Prostate gland (tissue), 2 donors: ENCODE results near the gene ZNF414. TPM values are rescaled to one million over a fixed set of nuclear protein-coding genes. Genes with fewer than 3 reads are reported as not detected.

ENCODE experiments used
- DNase-seq: peaks from one replicate; pipeline ENCODE4 v3.0.0-alpha.2; 2019; ENCODE audit warnings: low spot score
- H3K27ac ChIP-seq, 2 donors: fragments of 200-600 bp; sonication (generic); 2 replicates each; pipeline ENCODE4 v1.5.1; 2017 to 2019
- H3K27me3 ChIP-seq: fragments of 200-600 bp; sonication (generic); replicated peaks from 2 replicates; pipeline ENCODE4 v1.5.1; 2019; ENCODE audit not compliant: insufficient read depth
- H3K36me3 ChIP-seq, 2 donors: fragments of 200-600 bp; sonication (generic); 1 replicate in 1 of 2; 2 replicates in 1 of 2; pipeline versions ENCODE4 v1.5.1 to v1.8.1; 2017 to 2019
- H3K4me1 ChIP-seq: fragments of 200-600 bp; sonication (generic); replicated peaks from 2 replicates; pipeline ENCODE4 v1.5.1; 2019
- H3K4me3 ChIP-seq, 2 donors: fragments of 200-600 bp; sonication (generic); 2 replicates each; pipeline ENCODE4 v1.5.1; 2017 to 2019
- H3K9me3 ChIP-seq: fragments of 200-600 bp; sonication (generic); 2 replicates; pipeline ENCODE4 v1.5.1; 2017
- CTCF ChIP-seq, 4 experiments: fragments of 200-600 bp in 2 of 4; fragments of 450-650 bp in 2 of 4; sonication (generic) in 2 of 4; IDR thresholded peaks; 1 replicate in 3 of 4; 2 replicates in 1 of 4; pipeline ENCODE4 v1.5.1; 2016 to 2019; ENCODE audit warnings: antibody characterized with exemption in 4 of 4, mild to moderate bottlenecking in 2 of 4, moderate library complexity in 2 of 4
- POLR2A ChIP-seq: fragments of 450-650 bp; IDR thresholded peaks from one replicate; pipeline ENCODE4 v1.6.1; 2016; ENCODE audit warnings: antibody characterized with exemption, mild to moderate bottlenecking
- POLR2AphosphoS5 ChIP-seq: sonication (generic); formaldehyde crosslinking; IDR thresholded peaks from one replicate; pipeline ENCODE4 v1.6.1; 2017; ENCODE audit warnings: antibody characterized with exemption
- WGBS: methylation state at CpG from one replicate; pipeline ENCODE4 v1.1.5; 2018; 5-methylcytosine and 5-hydroxymethylcytosine counted together
- intact Hi-C: fragments of 100-400 bp; cut with DNase I; formaldehyde crosslinking; loops from one replicate; pipeline ENCODE4 v1.14.2; 2022
- total RNA-seq, 2 donors: library from RNA; depleted of rRNA; stranded (reverse); fragments of >200 nt; gene quantifications; one replicate each; pipeline ENCODE4 v1.1.0, GENCODE V29; 2016

Gene ZNF414
- total RNA-seq, 2 donors from 2014 or later = 24.4 to 59.5 TPM

DNA sequence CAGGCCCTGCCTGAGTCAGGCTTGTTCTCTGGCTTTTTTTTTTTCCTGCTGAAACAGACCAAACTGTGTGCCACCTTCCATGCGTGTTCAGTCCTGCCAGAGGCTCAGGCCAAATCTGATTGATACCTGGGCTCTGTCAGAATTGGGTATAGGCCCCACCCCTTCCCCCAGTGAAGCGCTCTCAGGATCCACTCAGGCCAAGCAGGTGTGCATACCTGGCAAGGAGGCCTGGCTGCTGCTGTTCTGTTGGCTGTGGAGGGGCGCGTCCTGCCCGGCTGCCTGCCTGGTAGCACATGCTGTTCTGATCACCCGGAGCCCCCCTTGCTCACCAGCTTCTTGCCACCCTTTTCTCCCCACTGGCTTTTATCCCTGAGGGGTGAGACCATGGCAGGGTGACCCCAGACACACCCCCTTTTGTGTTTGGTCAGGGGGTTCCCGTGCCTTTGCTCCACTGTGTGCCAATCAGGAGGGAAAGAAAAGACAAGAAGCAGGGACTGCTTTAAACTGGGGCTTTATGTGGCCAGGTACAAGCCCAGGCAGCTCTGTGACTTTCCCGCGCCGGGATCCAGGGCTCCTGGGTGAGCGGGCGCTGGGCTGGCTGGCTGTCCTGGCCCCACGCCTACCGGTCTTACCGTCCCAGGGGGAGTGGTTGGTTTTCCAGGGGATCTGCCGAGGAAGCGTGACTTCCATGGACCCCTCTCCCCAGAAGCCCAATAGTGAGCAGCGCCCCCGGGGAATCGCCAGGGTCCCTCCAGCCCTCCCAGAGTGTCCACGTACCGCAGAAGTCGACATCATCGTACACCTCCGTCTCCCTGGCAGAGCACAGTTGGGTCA lies 24.2 kb downstream of the ZNF414 start:
- TF ChIP-seq POLR2AphosphoS5 (peak; percentile 72), POLR2A (no peak)
- WGBS = 43% methylated on average over 21 of the region's 25 CpGs
- Histone ChIP-seq H3K4me3 (no peak overlapping the region), H3K4me1 (no peaks in the 10 kb centered on the region), H3K9me3 (no peaks in the 10 kb centered on the region), H3K27me3 (no peaks in the 10 kb centered on the region), H3K27ac (peak overlapping the region; percentile 65 to 75), H3K36me3 (peaks cover 23 to 24% of the 10 kb centered on the region in 2 donors)
- peak; percentile 93 for DNase-seq
- intact Hi-C loops = no loop called here

GRCh38 chr19:8488365-8488764 lies 25.6 kb downstream of the ZNF414 start:
- Histone ChIP-seq H3K4me3 (no peak overlapping the region), H3K4me1 (no peaks in the 10 kb centered on the region), H3K36me3 (peaks cover 23 to 24% of the 10 kb centered on the region in 2 donors), H3K27ac (peak overlapping the region in 1 of 2 donors; percentile 23), H3K9me3 (no peaks in the 10 kb centered on the region), H3K27me3 (no peaks in the 10 kb centered on the region)
- TF ChIP-seq POLR2AphosphoS5 = no peak
- TF ChIP-seq POLR2A = no peak
- no peak for TF ChIP-seq CTCF (IDR thresholded peaks at IDR 0.05)
- DNase-seq = no peak
- WGBS = 70% methylated on average over 15 of the region's 15 CpGs
- intact Hi-C loops = no loop called here

DNA sequence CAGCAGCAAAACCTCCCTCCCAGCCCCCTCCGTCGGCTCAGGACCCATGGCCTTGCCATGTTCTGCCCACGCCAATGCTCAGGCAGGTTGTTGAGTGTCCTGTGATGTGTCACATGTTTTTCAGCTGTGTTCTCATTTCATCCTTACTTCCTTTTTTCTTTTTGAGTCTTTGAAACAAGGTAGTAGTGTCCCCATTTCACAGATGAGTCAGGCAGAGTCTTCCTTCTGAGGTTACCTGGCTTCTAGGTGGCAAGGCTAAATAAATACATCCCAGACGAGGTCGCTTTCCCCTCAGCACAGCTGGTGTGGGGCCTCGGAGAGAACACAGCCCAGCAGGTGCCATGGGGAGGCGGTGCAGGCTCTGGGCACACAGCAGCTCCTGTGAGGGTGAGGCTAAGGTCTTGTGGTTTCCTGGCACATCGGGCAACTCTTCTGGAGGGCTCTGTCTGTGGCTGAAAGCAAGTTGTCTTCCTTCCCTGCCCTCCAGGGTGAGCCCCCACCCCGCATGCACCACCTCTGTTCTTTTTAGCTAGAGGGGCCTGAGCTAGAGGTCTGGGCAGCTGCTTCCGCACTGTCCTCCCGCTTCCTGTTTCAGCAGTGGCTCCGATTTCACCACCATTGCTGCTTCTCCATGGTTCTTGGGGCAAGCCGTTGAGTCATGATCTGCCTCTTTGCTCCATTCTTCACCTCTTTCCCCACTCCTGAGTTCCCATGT lies 26.7 kb downstream of the ZNF414 start:
- Histone ChIP-seq H3K27me3 (no peaks in the 10 kb centered on the region), H3K36me3 (peaks cover 23 to 24% of the 10 kb centered on the region in 2 donors), H3K27ac (no peak overlapping the region), H3K9me3 (no peaks in the 10 kb centered on the region), H3K4me3 (no peak overlapping the region), H3K4me1 (no peaks in the 10 kb centered on the region)
- no peak for DNase-seq
- intact Hi-C loops = no loop called here
- WGBS = 74% methylated on average over 13 of the region's 13 CpGs
- TF ChIP-seq CTCF (IDR thresholded peaks at IDR 0.05) = no peak
- TF ChIP-seq POLR2AphosphoS5 = no peak

GRCh38 chr19:8486661-8487136 lies 27.3 kb downstream of the ZNF414 start:
- Histone ChIP-seq H3K27me3 (no peaks in the 10 kb centered on the region), H3K27ac (no peak overlapping the region), H3K4me3 (no peak overlapping the region), H3K9me3 (no peaks in the 10 kb centered on the region), H3K36me3 (peaks cover 23 to 24% of the 10 kb centered on the region in 2 donors), H3K4me1 (no peaks in the 10 kb centered on the region)
- WGBS = 86% methylated on average over 16 of the region's 16 CpGs
- intact Hi-C loops = no loop called here
- no peak for DNase-seq
- TF ChIP-seq POLR2AphosphoS5 (no peak), CTCF (IDR thresholded peaks at IDR 0.05) (no peak), POLR2A (no peak)

- Histone ChIP-seq H3K27me3 (no peaks in the 10 kb centered on the region), H3K9me3 (no peaks in the 10 kb centered on the region), H3K36me3 (peaks cover 23 to 24% of the 10 kb centered on the region in 2 donors), H3K4me1 (peaks cover 9% of the 10 kb centered on the region), H3K4me3 (no peak overlapping the region), H3K27ac (no peak overlapping the region)
- TF ChIP-seq POLR2AphosphoS5 (no peak), POLR2A (no peak), CTCF (IDR thresholded peaks at IDR 0.05) (no peak)
- intact Hi-C loops = no loop called here
- no peak for DNase-seq
- WGBS = 92% methylated on average over 62 of the region's 62 CpGs
Observed at GRCh38 chr19:8485561-8486371, 28.2 kb downstream of the ZNF414 start.
